GOT3 (cell line): Measurements from ENCODE around the gene PPP2R5E.

Source experiments
- DNase-seq: peaks from one replicate; lab custom pipeline; 2025; ENCODE audit warnings: mixed read lengths; lab: John Stamatoyannopoulos, UW

Gene PPP2R5E

DNA sequence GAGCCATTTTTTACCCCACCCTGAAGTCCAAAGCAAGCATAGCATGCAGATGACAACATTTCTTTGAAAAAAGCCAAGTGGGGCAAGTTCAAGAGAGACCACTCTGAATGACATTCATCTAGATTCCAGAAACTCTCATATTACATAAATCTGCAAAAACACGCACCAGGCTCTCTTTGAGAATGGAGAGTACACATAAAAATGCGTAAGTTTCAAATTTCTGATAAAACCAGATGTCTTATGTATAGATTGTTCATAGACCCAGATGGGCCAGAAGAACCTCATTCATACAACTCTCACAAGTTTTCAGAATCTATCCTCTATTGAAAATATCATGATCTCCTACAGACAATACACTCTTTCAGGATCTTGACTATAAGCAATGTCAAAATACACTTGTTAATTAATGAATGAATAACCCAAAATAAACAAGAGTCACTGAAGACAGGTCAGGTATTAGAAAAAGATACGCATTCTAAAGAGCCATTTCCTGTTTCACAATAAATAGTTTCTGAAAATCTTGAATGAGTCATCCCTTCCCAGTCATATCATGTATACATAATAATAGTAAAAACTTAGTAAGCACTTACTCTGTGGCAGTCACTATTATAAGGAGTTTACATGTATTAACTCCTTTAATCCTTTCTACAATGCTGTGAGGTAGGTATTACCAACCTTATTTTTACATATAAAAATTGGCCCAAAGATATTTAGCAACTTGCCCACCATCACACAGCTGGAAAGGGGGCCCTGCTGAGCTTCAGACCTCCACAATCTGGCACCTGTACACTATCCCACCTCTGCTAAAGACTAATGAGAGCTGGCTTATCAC, 72.0 kb downstream of the PPP2R5E start:
- DNase-seq = no peak

- no peak for DNase-seq
These were observed 74.9 kb downstream of the PPP2R5E start for GRCh38 chr14:63468294-63468693.

DNA sequence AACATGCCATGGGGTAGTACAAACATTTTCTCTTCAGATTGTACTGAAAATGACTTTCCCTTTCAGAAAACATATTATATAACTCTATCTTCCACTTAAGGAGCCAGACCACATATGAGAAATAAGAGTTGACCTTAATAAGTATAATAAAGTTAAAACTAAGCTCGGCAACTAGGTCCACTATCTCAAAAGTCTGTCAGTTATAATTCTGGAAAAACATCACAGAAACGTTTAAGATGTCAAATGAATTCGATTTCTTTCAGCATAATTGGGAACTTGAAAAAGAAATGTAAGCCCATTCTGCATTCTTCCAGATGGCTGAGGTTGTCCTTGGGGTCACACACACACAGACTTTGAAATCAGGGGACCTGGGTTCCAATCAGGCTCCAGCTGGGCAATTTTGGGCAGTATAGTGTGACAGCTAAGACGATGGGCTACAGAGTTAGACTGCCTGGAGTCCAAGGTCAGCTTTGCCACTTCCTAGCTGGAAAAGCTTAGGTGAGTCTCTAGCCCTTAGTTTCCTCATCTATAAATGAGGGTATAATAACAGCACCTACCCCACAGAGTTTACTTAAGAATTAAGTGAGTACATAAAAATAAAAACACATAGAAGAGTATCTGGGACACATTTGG, 75.6 kb downstream of the PPP2R5E start:
- DNase-seq = no peak

GRCh38 chr14:63465347-63465746, 77.8 kb downstream of the PPP2R5E start:
- DNase-seq = no peak

GRCh38 chr14:63460680-63461369, 82.4 kb downstream of the PPP2R5E start:
- DNase-seq = no peak

GRCh38 chr14:63459738-63460137, 83.4 kb downstream of the PPP2R5E start:
- DNase-seq = no peak

- no peak for DNase-seq
These were observed 85.7 kb downstream of the PPP2R5E start for GRCh38 chr14:63457498-63457897.

DNA sequence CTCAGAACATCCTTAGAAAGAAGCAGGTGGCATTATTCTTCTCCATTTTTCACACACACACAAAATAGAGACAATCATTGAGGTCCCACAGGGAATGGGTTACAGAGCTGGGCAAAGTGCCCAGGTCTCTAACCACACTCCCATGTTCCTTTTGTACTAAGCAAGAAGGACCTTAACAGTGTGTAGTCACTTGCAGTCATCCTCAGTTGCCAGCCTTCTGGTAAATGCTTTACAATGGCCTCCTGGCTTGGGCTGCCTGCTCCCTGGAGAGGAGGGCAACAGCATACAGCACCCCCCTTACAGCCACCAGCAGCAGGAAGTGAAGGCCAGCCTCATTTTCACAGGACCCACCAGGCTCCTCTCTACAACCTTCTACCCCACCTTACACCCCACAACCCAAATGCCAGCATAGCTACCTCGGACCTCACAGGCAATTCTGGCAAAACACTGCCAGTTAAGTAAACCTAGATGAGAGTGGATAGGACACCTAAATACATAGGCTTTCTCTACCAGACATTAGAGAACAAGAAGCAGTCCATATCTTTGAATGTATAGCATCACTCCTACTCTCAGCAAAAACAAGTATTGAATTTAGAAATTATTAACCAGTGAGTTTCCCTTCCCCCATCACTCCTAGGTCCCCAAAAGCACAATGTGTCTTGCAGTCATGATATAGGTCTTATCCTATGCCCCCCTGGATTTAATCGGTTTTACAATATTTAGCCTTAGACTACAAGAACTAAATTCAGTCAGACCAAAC, 88.1 kb downstream of the PPP2R5E start:
- DNase-seq = no peak

- DNase-seq = no peak
These were observed 88.7 kb downstream of the PPP2R5E start for GRCh38 chr14:63454436-63454835.

DNA sequence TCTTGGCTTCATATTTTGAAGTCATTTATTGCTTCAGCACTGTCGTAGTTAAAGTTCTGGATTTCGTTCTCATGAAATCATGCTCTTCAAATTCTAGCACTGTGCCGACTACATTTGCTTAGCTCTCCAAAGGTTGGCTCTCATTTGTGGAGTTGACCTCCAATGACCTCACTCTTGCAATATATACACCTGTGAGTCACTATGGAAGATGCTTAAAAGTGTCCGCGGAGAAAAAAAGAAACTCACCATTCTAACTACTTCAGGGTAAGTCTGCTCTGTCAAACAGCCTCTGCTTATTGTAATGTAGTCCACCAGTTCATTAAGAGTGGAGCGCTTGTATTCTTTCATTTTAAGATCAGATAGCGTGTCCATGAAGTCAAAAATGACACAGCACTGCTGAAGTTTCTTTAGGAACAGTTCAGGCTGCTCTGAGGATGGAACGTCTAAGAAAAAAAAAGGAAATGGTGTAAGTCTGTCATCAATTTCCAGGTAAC, 89.7 kb downstream of the PPP2R5E start:
- DNase-seq = no peak

DNA sequence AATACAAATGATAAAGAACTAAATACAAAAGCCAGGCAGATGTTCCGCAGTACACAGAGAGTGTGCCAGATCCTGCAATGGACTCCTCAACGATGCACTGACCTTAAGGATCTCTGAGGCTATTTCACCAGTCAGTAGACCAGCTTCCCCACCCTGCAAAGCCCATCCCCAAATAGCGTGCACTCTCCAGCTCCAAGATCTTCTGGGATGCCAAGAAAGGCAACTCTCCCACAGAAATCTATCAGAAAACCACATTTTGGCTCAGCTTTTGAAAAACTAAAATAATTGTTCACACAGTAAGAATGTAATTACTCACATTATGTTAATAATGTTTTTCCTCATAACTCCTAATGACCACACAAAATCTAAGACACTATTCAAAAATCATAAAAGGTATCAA, 90.4 kb downstream of the PPP2R5E start:
- no peak for DNase-seq

- no peak for DNase-seq
These were observed 94.3 kb downstream of the PPP2R5E start for GRCh38 chr14:63448841-63449240.

GRCh38 chr14:63444588-63444987, 98.6 kb downstream of the PPP2R5E start:
- no peak for DNase-seq

- DNase-seq = no peak
These were observed 99.2 kb downstream of the PPP2R5E start for GRCh38 chr14:63443988-63444387.

- no peak for DNase-seq
These were observed 99.8 kb downstream of the PPP2R5E start for GRCh38 chr14:63443361-63443760.

DNA sequence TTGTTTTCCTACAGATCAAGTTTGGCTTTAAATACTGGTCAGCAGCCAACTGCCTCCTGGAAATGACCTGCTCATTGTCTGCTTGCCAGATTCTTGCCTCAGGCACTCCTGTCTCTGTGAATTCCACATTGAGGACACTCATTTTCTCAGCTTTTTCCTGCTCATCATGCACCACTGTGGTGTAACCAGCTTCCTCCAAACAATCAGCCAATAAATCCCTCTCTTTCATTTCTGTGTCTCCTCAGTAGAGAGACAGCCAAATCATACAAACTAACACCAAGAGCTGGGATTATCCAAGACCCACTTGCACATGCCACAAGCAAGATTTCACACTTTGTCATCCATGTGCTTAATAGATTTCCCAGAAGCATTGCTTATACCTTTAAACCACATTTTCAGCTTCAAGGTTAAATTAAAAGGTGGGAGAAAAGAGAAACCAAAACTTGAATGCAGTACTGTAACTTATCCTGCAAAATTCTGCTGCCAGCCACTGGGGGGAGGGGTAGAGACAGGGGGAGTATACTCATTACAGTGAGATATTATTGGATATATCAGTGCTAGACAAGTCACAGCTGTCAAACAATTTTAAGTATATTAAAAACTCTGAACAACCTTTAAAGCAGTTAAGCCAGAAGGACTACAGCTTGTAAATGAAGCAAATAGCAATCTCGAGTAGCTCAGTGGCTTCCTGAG, 105.0 kb downstream of the PPP2R5E start:
- no peak for DNase-seq

- no peak for DNase-seq
These were observed 106.7 kb downstream of the PPP2R5E start for GRCh38 chr14:63436286-63437098.

GRCh38 chr14:63435838-63436237, 107.3 kb downstream of the PPP2R5E start:
- DNase-seq = no peak

- no peak for DNase-seq
These were observed 108.0 kb downstream of the PPP2R5E start for GRCh38 chr14:63435204-63435603.

DNA sequence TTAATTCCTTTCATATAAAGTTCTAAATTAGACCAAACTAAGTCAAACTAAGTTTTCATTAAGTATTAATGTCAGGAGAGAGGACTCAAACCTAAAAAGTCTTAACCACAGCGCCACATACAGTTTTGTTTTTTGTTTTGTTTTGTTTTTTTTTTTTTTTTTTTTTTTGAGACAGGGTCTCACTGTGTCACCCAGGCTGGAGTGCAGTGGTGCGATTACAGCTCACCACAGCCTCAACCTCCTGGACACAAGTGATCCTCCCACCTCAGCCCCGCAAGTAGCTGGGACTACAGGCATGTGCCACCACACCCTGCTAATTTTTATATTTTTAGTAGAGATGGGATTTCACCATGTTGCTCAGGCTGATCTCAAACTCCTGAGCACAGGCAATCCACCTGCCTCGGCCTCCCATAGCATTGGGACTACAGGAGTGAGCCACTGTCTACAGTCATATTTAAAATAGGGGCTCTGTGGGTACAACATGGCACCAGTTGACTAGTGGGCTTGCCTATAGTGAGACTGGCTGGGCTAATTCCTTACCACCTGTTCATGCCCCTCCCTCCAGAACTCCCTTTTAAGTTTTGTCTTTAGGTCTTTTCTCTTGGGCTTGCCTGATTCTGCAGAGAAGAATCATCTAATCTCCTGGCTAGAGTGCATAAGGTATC, 110.2 kb downstream of the PPP2R5E start:
- DNase-seq = no peak
